WTC11 (cell line): Measurements from ENCODE around the gene WDR73. TPM values are rescaled to one million over a fixed set of nuclear protein-coding genes. Genes with fewer than 3 reads are reported as not detected.

Experiments used
- ATAC-seq: fragments of 200-7000 bp; cut with Tn5 transposase; 2 replicates; pipeline ENCODE4 v1.10.0; 2021; ENCODE audit warnings: mild to moderate bottlenecking, moderate library complexity
- CTCF ChIA-PET: fragments of 300-600 bp; sonication (Branson Sonifier 250); formaldehyde crosslinking; loops from one replicate; lab custom pipeline; 2021; ENCODE audit warnings: antibody characterized with exemption; lab: Charles Lee
- POLR2A ChIA-PET: fragments of 350-600 bp; sonication (Branson Sonifier 250); formaldehyde crosslinking; loops from one replicate; lab custom pipeline; 2021; ENCODE audit warnings: antibody characterized with exemption; lab: Charles Lee
- DNase-seq: peaks from one replicate; pipeline ENCODE4 v3.0.0; 2021; ENCODE audit warnings: low spot score
- H3K27ac Mint-ChIP-seq: 2 replicates; pipeline ENCODE4 v1.8.0; 2021; ENCODE audit warnings: mixed read lengths
- H3K27me3 Mint-ChIP-seq: 2 replicates; pipeline ENCODE4 v1.8.0; 2021; ENCODE audit warnings: low read depth, mild to moderate bottlenecking, moderate library complexity, mixed read lengths
- H3K36me3 Mint-ChIP-seq: 2 replicates; pipeline ENCODE4 v1.8.0; 2021; ENCODE audit warnings: mixed read lengths
- H3K4me1 Mint-ChIP-seq: 2 replicates; pipeline ENCODE4 v1.8.0; 2022; ENCODE audit warnings: mixed read lengths
- H3K4me3 Mint-ChIP-seq: 2 replicates; pipeline ENCODE4 v1.8.0; 2021; ENCODE audit warnings: mild to moderate bottlenecking, moderate library complexity, mixed read lengths
- H3K9me3 Mint-ChIP-seq: 2 replicates; pipeline ENCODE4 v1.8.0; 2021; ENCODE audit warnings: mixed read lengths
- ATF1 ChIP-seq: sonication (generic); formaldehyde crosslinking; IDR thresholded peaks from 2 replicates; pipeline ENCODE4 v1.8.1; 2023; ENCODE audit warnings: mild to moderate bottlenecking, moderate library complexity, missing genetic modification reagents
- ATF2 ChIP-seq: sonication (generic); formaldehyde crosslinking; IDR thresholded peaks from 2 replicates; pipeline ENCODE4 v1.8.1; 2022; ENCODE audit warnings: low read depth, missing genetic modification reagents, borderline replicate concordance
- ATF6 ChIP-seq: sonication (generic); formaldehyde crosslinking; IDR thresholded peaks from 2 replicates; pipeline ENCODE4 v1.8.1; 2023; ENCODE audit warnings: mild to moderate bottlenecking, missing genetic modification reagents
- CBFB ChIP-seq: sonication (generic); formaldehyde crosslinking; IDR thresholded peaks from 2 replicates; pipeline ENCODE4 v1.8.1; 2022; ENCODE audit warnings: mild to moderate bottlenecking, low read depth, missing genetic modification reagents
- CREM ChIP-seq: sonication (generic); formaldehyde crosslinking; IDR thresholded peaks from 2 replicates; pipeline ENCODE4 v1.8.1; 2022; ENCODE audit warnings: mild to moderate bottlenecking, missing genetic modification reagents, moderate library complexity
- ESRRA ChIP-seq: sonication (generic); formaldehyde crosslinking; IDR thresholded peaks from 2 replicates; pipeline ENCODE4 v1.8.1; 2022; ENCODE audit warnings: mild to moderate bottlenecking, missing genetic modification reagents, borderline replicate concordance
- ETV6 ChIP-seq: sonication (generic); formaldehyde crosslinking; IDR thresholded peaks from 2 replicates; pipeline ENCODE4 v1.8.1; 2022; ENCODE audit warnings: mild to moderate bottlenecking, missing genetic modification reagents
- FOXJ3 ChIP-seq: sonication (generic); formaldehyde crosslinking; IDR thresholded peaks from 2 replicates; pipeline ENCODE4 v1.9.0; 2021; ENCODE audit warnings: missing genetic modification reagents, mild to moderate bottlenecking, borderline replicate concordance
- FOXP4 ChIP-seq: sonication (generic); formaldehyde crosslinking; IDR thresholded peaks from 2 replicates; pipeline ENCODE4 v1.8.0; 2022; ENCODE audit warnings: mild to moderate bottlenecking, missing genetic modification reagents
- GRHL2 ChIP-seq: fragments of 250-450 bp; sonication (Bioruptor Pico); IDR thresholded peaks from 2 replicates; pipeline ENCODE4 v1.8.0; 2022; ENCODE audit warnings: mild to moderate bottlenecking, moderate library complexity; ENCODE audit not compliant: insufficient replicate concordance, severe bottlenecking
- GTF2I ChIP-seq: fragments of 250-450 bp; sonication (Bioruptor Pico); conservative IDR thresholded peaks from 2 replicates; pipeline ENCODE4 v1.4.0; 2021; ENCODE audit warnings: mild to moderate bottlenecking
- IRF1 ChIP-seq: sonication (generic); formaldehyde crosslinking; IDR thresholded peaks from 2 replicates; pipeline ENCODE4 v1.8.0; 2023; ENCODE audit warnings: missing genetic modification reagents
- IRF2 ChIP-seq: sonication (generic); formaldehyde crosslinking; IDR thresholded peaks from 2 replicates; pipeline ENCODE4 v1.8.0; 2022; ENCODE audit warnings: low read depth, missing genetic modification reagents, borderline replicate concordance
- KAT7 ChIP-seq: sonication (generic); formaldehyde crosslinking; IDR thresholded peaks from 2 replicates; pipeline ENCODE4 v1.8.1; 2023; ENCODE audit warnings: missing genetic modification reagents, mild to moderate bottlenecking, borderline replicate concordance
- MXD4 ChIP-seq: fragments of 250-450 bp; sonication (Bioruptor Pico); IDR thresholded peaks from 2 replicates; pipeline ENCODE4 v1.8.0; 2021; ENCODE audit warnings: mild to moderate bottlenecking, moderate library complexity, borderline replicate concordance
- NFYB ChIP-seq: sonication (generic); formaldehyde crosslinking; conservative IDR thresholded peaks from 2 replicates; pipeline ENCODE4 v1.8.0; 2022; ENCODE audit warnings: low read depth, missing genetic modification reagents
- NR2C2 ChIP-seq: sonication (generic); formaldehyde crosslinking; IDR thresholded peaks from 2 replicates; pipeline ENCODE4 v1.8.0; 2022; ENCODE audit warnings: mild to moderate bottlenecking, missing genetic modification reagents
- SOX15 ChIP-seq: fragments of 250-450 bp; sonication (Bioruptor Pico); IDR thresholded peaks from 2 replicates; pipeline ENCODE4 v1.9.0; 2021; ENCODE audit warnings: mild to moderate bottlenecking
- TEAD4 ChIP-seq: sonication (generic); formaldehyde crosslinking; IDR thresholded peaks from 2 replicates; pipeline ENCODE4 v1.8.0; 2022; ENCODE audit warnings: mild to moderate bottlenecking, missing genetic modification reagents
- TP53 ChIP-seq: sonication (generic); formaldehyde crosslinking; IDR thresholded peaks from 2 replicates; pipeline ENCODE4 v1.8.1; 2023; ENCODE audit warnings: mild to moderate bottlenecking, missing genetic modification reagents
- USF2 ChIP-seq: sonication (generic); formaldehyde crosslinking; IDR thresholded peaks from 2 replicates; pipeline ENCODE4 v1.8.1; 2023; ENCODE audit warnings: mild to moderate bottlenecking, missing genetic modification reagents, moderate library complexity
- ZNF232 ChIP-seq: sonication (generic); formaldehyde crosslinking; IDR thresholded peaks from 2 replicates; pipeline ENCODE4 v1.8.0; 2022; ENCODE audit warnings: mild to moderate bottlenecking, missing genetic modification reagents
- ZNF532 ChIP-seq: fragments of 250-450 bp; sonication (Bioruptor Pico); IDR thresholded peaks from 2 replicates; pipeline ENCODE4 v1.9.0; 2021; ENCODE audit warnings: mild to moderate bottlenecking, borderline replicate concordance
- total RNA-seq: library from RNA; stranded (reverse); gene quantifications from 3 replicates; pipeline ENCODE4 v1.2.3, GENCODE V29; 2021

The WDR73 gene
- total RNA-seq, 1 experiment from 2014 or later = 22.6 TPM

- TF ChIP-seq KAT7 (CRISPR knock-in tag) (no peak), NFYB (CRISPR knock-in tag) (no peak), CBFB (CRISPR knock-in tag) (no peak), ATF1 (CRISPR knock-in tag) (no peak)
Measured at GRCh38 chr15:84624359-84624758, 29.7 kb downstream of the WDR73 start (continued).

GRCh38 chr15:84621358-84621979 is 32.6 kb downstream of the WDR73 start:
- DNase-seq = no peak
- Mint-ChIP-seq H3K36me3 (peaks cover 83% of the 10 kb centered on the region), H3K9me3 (peaks cover 44% of the 10 kb centered on the region), H3K27ac (no peak overlapping the region), H3K4me3 (no peak overlapping the region), H3K27me3 (peaks cover 8% of the 10 kb centered on the region), H3K4me1 (peaks cover 12% of the 10 kb centered on the region)
- TF ChIP-seq GRHL2 (CRISPR knock-in tag) (no peak), NR2C2 (CRISPR knock-in tag) (no peak), ATF1 (CRISPR knock-in tag) (no peak), TEAD4 (CRISPR knock-in tag) (no peak), ATF6 (no peak), ZNF532 (CRISPR knock-in tag) (no peak), ETV6 (CRISPR knock-in tag) (no peak)
- ChIA-PET POLR2A (no interaction called here), CTCF (interaction anchor here (1.6 kb wide), 1 partner anchor 34 kb away, joined by 6 read pairs; no protein-coding TSS in a partner anchor)
- ATAC-seq = no peak

GRCh38 chr15:84620626-84621025 is 33.5 kb downstream of the WDR73 start:
- DNase-seq (no peak), ATAC-seq (no peak)
- H3K4me1 Mint-ChIP-seq = peaks cover 18% of the 10 kb centered on the region
- ChIA-PET CTCF (interaction anchor here (1.6 kb wide), 1 partner anchor 33 kb away, joined by 6 read pairs; no protein-coding TSS in a partner anchor), POLR2A (no interaction called here)
- H3K27me3 Mint-ChIP-seq = peaks cover 8% of the 10 kb centered on the region
- peaks cover 83% of the 10 kb centered on the region for H3K36me3 Mint-ChIP-seq
- H3K9me3 Mint-ChIP-seq = peaks cover 44% of the 10 kb centered on the region
- no peak overlapping the region for H3K4me3 Mint-ChIP-seq
- H3K27ac Mint-ChIP-seq = no peak overlapping the region
- no peak for TF ChIP-seq ATF2 (CRISPR knock-in tag)
- TF ChIP-seq FOXP4 (CRISPR knock-in tag) = no peak
- no peak for TF ChIP-seq IRF1 (CRISPR knock-in tag)
- TF ChIP-seq CREM (CRISPR knock-in tag) = no peak
- no peak for TF ChIP-seq IRF2 (CRISPR knock-in tag)
- TF ChIP-seq MXD4 (CRISPR knock-in tag) = no peak
- TF ChIP-seq ZNF232 (CRISPR knock-in tag) = no peak
- no peak for TF ChIP-seq SOX15 (CRISPR knock-in tag)
- no peak for TF ChIP-seq FOXJ3
- no peak for TF ChIP-seq TP53 (CRISPR knock-in tag)
- no peak for TF ChIP-seq USF2 (CRISPR knock-in tag)
- no peak for TF ChIP-seq NFYB (CRISPR knock-in tag)
- TF ChIP-seq GTF2I (CRISPR knock-in tag) = no peak
- TF ChIP-seq ESRRA (CRISPR knock-in tag) = no peak
